GM18499 (cell line): ENCODE results near the gene IL17B.
A peak's percentile ranks its signal among the peaks of the same experiment; 100 is the strongest.

Experiments used
- ATAC-seq: cut with Tn5 transposase; IDR thresholded peaks from one replicate; pipeline ENCODE4 v1.9.1; 2021; ENCODE audit warnings: moderate number of reproducible peaks; ENCODE audit not compliant: insufficient read depth, unreplicated experiment

Gene IL17B

GRCh38 chr5:149363936-149364335, 15.2 kb downstream of the IL17B start:
- ATAC-seq: no peak

- no peak for ATAC-seq
Measured at GRCh38 chr5:149363358-149363757, 15.7 kb downstream of the IL17B start.

- ATAC-seq: no peak
Measured at GRCh38 chr5:149362541-149362940, 16.6 kb downstream of the IL17B start.

- ATAC-seq: no peak
Measured at GRCh38 chr5:149360272-149360671, 18.8 kb downstream of the IL17B start.

- ATAC-seq: no peak
Measured at GRCh38 chr5:149358868-149359495, 20.1 kb downstream of the IL17B start.

- ATAC-seq: no peak
Measured at GRCh38 chr5:149358294-149358651, 20.8 kb downstream of the IL17B start.

- peak; percentile 96 for ATAC-seq
Measured at GRCh38 chr5:149357370-149358293, 21.5 kb downstream of the IL17B start, which contains the start of gene PCYOX1L. Gene PCYOX1L (plus strand): TSS chr5:149358046. CDS start chr5:149358069, 23 bp downstream.

- no peak for ATAC-seq
Measured at GRCh38 chr5:149356391-149356790, 22.7 kb downstream of the IL17B start.

GRCh38 chr5:149355688-149356087, 23.4 kb downstream of the IL17B start:
- ATAC-seq: no peak

GRCh38 chr5:149353911-149354310, 25.2 kb downstream of the IL17B start:
- no peak for ATAC-seq

- ATAC-seq: no peak
Measured at GRCh38 chr5:149352169-149352568, 26.9 kb downstream of the IL17B start.

- ATAC-seq: no peak
Measured at GRCh38 chr5:149349382-149349781, 29.7 kb downstream of the IL17B start.

GRCh38 chr5:149348518-149348917, 30.6 kb downstream of the IL17B start:
- no peak for ATAC-seq

- no peak for ATAC-seq
Measured at GRCh38 chr5:149345892-149346222, 33.2 kb downstream of the IL17B start.

GRCh38 chr5:149345147-149345891, 33.8 kb downstream of the IL17B start, which contains the start of gene GRPEL2:
Gene GRPEL2 (plus strand): TSS chr5:149345499. CDS start chr5:149345540, 41 bp downstream.
- peak; percentile 73 for ATAC-seq

- ATAC-seq: no peak
Measured at GRCh38 chr5:149344151-149344550, 34.9 kb downstream of the IL17B start.

- ATAC-seq: no peak
Measured at GRCh38 chr5:149341876-149342275, 37.2 kb downstream of the IL17B start.

- no peak for ATAC-seq
Measured at GRCh38 chr5:149340920-149341319, 38.2 kb downstream of the IL17B start.

GRCh38 chr5:149338364-149338763, 40.7 kb downstream of the IL17B start:
- no peak for ATAC-seq

GRCh38 chr5:149337736-149338135, 41.4 kb downstream of the IL17B start:
- no peak for ATAC-seq
